ENCODE measurements around the gene ALDOC.

ALDOC gene

DNA sequence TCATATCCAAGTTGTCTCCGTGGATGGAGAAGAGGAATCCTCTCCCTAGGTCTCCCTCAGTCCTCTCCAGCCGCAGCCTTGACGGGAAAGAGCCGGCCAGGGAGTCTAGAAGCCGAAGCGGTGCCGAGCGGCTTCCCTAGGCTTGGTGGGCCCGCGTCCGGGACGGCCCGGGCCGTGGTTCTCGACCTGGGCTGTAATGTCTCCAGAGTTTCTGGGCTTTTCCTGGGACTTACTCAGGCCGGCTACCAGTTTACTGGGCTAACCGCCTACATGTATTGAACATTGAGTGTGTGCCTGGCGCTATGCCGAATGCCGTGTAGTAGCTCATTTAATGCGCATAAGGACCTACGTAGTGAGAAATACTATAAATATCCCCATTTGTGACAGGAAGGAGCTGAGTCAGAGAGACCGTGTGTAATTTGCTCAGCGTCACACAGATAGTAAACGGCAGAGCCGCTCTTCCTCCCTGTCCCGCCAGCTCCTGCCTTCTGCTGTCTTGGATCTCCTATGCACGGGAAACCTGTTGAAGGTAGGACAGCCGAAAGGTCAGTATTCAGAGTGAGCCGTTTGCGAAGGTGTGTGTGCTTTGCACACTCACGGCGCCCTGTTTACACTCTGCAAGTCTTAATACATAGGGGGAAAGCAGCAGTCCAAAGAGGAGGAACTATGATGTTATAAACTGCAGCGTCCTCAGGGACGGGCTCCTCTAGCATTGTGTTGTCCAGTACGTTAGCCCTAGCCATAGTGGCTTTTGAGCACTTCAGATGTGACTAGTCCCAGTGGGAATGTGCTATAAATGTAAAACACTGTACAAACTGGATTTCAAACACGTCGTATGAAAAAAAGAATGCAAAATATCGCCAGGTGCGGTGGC, 22.9 kb upstream of the ALDOC start:
- DNase-seq (ENCODE audit: low spot score) = peak; percentile 82
- TF ChIP-seq, protein P1, sequence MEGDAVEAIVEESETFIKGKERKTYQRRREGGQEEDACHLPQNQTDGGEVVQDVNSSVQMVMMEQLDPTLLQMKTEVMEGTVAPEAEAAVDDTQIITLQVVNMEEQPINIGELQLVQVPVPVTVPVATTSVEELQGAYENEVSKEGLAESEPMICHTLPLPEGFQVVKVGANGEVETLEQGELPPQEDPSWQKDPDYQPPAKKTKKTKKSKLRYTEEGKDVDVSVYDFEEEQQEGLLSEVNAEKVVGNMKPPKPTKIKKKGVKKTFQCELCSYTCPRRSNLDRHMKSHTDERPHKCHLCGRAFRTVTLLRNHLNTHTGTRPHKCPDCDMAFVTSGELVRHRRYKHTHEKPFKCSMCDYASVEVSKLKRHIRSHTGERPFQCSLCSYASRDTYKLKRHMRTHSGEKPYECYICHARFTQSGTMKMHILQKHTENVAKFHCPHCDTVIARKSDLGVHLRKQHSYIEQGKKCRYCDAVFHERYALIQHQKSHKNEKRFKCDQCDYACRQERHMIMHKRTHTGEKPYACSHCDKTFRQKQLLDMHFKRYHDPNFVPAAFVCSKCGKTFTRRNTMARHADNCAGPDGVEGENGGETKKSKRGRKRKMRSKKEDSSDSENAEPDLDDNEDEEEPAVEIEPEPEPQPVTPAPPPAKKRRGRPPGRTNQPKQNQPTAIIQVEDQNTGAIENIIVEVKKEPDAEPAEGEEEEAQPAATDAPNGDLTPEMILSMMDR (IDR thresholded peaks at IDR 0.05; ENCODE audit: extremely low read depth, insufficient read depth, missing control alignments) = no peak
- in situ Hi-C loops (cut with MboI; ENCODE audit: low pct_unique_long_range_greater_than_20kb, low sequenced_read_pairs, unreplicated experiment) = loop anchor here (10.0 kb wide), 1 partner anchor 45 kb away; the partner anchor contains the start of gene UNC119

DNA sequence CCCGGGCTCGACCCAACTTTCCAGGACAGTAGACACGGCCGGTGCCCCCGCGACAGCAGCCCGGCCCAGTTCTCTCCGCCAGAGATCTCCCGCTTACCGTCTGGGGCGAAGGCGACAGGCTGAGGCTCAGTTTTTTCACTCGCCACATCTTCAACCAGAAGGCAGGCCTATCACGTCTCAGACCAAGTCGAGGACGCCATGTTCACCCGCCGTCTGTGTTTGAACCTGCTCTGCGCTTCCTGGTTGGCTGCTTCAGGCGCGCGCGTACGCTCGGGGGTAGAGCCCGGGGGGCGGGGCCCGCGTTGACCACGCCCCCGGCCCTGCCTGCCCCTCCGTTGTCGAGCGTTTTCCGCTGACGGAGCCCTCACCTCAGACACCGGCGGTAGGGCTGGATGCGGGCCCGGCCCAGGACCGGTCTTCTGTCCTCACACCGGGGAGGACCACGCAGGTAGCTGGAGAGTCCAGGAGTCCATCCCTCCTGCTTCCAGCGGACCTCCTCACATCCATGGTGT, 22.2 kb upstream of the ALDOC start, which contains the start of gene SPAG5:
Gene SPAG5, minus strand, starts transcription at position 227 of the 512 bp plus-strand sequence. Its CDS starts 79 bp downstream, at position 148.
- DNase-seq (ENCODE audit: low spot score) = peak; percentile 98
- TF ChIP-seq, protein P1 (IDR thresholded peaks at IDR 0.05; ENCODE audit: extremely low read depth, insufficient read depth, missing control alignments) = no peak
- in situ Hi-C loops (cut with MboI; ENCODE audit: low pct_unique_long_range_greater_than_20kb, low sequenced_read_pairs, unreplicated experiment) = no loop called here

DNA sequence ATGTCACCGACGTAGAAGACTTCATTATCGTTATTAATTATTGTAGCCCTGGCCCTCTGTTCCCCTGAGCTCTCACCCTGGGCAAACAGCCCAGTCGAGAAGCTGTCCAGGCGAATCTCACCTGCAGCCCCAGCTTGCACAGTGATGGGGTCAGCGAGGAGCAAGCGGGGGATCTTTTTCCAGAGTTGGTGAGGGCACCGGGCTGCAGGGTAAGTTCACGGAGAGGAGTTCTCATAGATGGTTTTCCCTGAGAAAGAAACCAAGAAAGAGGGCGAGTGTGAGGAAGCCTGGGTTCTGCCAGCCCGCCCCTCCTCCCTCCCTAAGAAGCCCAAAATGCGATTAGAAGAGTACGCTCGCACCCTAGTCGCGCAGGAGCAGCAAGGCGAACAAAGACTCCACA, 21.7 kb upstream of the ALDOC start:
- TF ChIP-seq, protein P1 (IDR thresholded peaks at IDR 0.05; ENCODE audit: extremely low read depth, insufficient read depth, missing control alignments) = no peak
- in situ Hi-C loops (cut with MboI; ENCODE audit: low pct_unique_long_range_greater_than_20kb, low sequenced_read_pairs, unreplicated experiment) = no loop called here
- no peak for DNase-seq (ENCODE audit: low spot score)

DNA sequence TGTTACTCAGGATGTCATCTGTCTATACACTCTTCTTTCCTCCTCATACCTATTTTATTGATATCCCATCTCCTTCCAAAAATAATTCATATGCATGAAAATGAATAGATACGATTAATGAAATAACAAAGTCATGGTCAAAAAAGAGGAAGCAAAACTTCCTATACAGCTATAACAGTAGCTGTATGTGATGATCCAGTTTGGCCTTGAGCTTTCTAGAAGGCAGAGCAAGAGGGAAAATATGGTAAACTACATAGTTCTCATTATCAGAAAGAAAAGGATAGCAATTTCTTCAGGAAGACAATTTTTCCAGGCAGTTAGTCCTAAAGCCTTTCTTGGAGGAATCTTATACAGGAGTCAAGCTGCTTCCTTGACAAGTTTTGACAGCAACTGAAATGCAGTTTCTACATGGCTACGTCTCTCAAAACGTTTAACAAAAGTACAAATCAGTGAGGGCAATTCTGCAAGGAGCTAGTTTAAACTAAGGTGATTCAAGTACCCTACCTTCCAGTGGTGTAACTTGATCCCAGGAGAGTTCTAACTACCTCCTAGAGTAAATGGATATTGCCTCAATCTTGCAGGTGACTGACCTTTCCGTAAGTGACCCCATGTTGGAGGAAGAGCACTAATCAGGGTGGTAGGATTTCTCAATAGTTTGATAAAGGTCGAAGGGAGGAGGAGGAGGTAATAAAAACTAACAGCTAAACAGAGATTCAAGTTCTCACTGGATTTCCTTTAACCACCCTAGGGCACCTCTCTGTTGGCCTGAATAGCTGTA, 21.1 kb upstream of the ALDOC start:
- TF ChIP-seq, protein P1 (IDR thresholded peaks at IDR 0.05; ENCODE audit: extremely low read depth, insufficient read depth, missing control alignments) = no peak
- in situ Hi-C loops (cut with MboI; ENCODE audit: low pct_unique_long_range_greater_than_20kb, low sequenced_read_pairs, unreplicated experiment) = no loop called here
- no peak for DNase-seq (ENCODE audit: low spot score)

DNA sequence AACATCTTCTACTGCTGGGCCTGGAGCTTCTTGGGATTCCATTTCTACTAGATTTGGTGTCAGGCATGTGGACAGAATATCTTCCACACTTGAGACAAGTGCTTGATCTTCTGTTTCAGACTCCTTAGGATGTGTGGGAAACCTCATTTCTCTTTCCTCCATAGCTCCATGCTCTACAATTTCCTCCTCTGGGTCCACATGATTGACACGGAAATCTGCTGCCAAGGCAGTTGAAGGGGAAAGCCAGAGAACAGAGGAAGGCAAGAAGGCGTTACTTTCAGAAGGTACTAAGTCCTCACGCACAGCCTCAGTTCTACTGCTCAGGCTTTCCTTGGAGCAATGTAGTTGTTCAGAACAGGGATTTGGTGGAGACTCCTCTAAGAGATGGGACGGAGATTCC, 15.6 kb upstream of the ALDOC start:
- DNase-seq (ENCODE audit: low spot score) = no peak
- in situ Hi-C loops (cut with MboI; ENCODE audit: low pct_unique_long_range_greater_than_20kb, low sequenced_read_pairs, unreplicated experiment) = no loop called here
- TF ChIP-seq, protein P1 (IDR thresholded peaks at IDR 0.05; ENCODE audit: extremely low read depth, insufficient read depth, missing control alignments) = no peak

DNA sequence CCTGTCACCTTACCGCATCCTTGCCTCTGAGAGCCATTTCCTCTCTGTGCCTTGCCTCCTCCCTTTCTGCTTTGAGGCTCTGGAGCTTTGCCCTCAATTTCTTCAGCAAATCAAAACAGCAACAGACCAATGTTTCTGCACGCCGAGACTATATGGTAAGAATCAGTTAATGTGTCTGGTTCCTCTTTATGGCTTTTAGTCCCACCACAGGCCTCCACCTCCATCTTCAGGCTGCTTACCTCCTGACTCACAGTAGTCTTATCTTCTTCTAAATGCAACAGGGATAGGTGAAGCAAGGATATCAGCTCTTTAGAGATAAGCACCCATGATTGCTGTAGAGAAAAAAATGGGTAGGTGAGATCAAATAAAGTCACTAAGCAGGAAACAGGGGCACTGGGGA, 9.2 kb upstream of the ALDOC start:
- in situ Hi-C loops (cut with MboI; ENCODE audit: low pct_unique_long_range_greater_than_20kb, low sequenced_read_pairs, unreplicated experiment) = no loop called here
- no peak for DNase-seq (ENCODE audit: low spot score)

More for the DNA sequence above, 9.2 kb upstream of the ALDOC start:
- TF ChIP-seq, protein P1 (IDR thresholded peaks at IDR 0.05; ENCODE audit: extremely low read depth, insufficient read depth, missing control alignments) = no peak

Measured in GM13977 (cell line).